Measurements from ENCODE around the gene AMH. TPM values are rescaled to one million over a fixed set of nuclear protein-coding genes. Genes with fewer than 3 reads are reported as not detected.
"Not testable (repeated sequence)": the region's sequence is repeated elsewhere in the genome, so short reads cannot be mapped to it uniquely, and the experiment has no call there.

Gene AMH
- polyA plus RNA-seq, 1 experiment: not detected

DNA sequence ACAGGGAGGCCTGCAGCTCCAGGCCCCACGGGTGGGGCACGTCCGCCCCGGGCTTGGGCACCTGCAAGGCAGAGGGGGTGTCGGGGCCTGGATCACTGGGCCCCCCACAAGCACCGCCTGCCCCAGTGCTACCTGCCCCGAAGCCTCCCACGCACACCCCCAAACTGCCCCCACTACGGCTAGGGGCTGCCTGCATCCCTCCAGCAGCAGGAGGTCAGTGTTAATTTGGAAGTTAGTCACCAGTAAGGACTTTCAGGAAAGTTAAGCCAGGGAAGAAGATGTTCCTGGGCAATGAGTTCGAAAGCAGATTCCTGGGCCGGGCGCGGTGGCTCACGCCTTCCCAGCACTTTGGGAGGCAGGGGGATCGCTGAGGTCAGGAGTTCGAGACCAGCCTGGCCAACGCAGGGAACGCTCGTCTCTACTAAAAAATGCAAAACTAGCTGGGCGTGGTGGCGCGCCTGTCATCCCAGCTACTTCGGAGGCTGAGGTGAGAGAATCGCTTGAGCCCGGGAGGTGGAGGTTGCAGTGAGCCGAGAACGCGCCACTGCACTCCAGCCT is 27.4 kb downstream of the AMH start:
- peaks cover 7% of the 10 kb centered on the region; the same call in 1 of the 2 replicates for H3K9me3 ChIP-seq (ENCODE audit: control insufficient read depth, insufficient read depth, low read length)
- H3K27me3 ChIP-seq (ENCODE audit: control insufficient read depth, insufficient read depth, low read length): no peaks in the 10 kb centered on the region
- ChIA-PET POLR2A (no interaction called here), CTCF (interaction anchor here (0.5 to 1.0 kb wide), 2 partner anchors 114 to 121 kb away, joined by 3 to 5 read pairs; no protein-coding TSS in a partner anchor)
- DNase-seq (ENCODE audit: low read depth, low spot score): no peak
- no peak overlapping the region for H3K4me3 ChIP-seq (ENCODE audit: low read depth, low read length)
- H3K27ac ChIP-seq (ENCODE audit: low read depth, low read length): no peak overlapping the region
- TF ChIP-seq, protein P1, sequence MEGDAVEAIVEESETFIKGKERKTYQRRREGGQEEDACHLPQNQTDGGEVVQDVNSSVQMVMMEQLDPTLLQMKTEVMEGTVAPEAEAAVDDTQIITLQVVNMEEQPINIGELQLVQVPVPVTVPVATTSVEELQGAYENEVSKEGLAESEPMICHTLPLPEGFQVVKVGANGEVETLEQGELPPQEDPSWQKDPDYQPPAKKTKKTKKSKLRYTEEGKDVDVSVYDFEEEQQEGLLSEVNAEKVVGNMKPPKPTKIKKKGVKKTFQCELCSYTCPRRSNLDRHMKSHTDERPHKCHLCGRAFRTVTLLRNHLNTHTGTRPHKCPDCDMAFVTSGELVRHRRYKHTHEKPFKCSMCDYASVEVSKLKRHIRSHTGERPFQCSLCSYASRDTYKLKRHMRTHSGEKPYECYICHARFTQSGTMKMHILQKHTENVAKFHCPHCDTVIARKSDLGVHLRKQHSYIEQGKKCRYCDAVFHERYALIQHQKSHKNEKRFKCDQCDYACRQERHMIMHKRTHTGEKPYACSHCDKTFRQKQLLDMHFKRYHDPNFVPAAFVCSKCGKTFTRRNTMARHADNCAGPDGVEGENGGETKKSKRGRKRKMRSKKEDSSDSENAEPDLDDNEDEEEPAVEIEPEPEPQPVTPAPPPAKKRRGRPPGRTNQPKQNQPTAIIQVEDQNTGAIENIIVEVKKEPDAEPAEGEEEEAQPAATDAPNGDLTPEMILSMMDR (IDR thresholded peaks at IDR 0.05; ENCODE audit: low read depth, low read length): no peak

DNA sequence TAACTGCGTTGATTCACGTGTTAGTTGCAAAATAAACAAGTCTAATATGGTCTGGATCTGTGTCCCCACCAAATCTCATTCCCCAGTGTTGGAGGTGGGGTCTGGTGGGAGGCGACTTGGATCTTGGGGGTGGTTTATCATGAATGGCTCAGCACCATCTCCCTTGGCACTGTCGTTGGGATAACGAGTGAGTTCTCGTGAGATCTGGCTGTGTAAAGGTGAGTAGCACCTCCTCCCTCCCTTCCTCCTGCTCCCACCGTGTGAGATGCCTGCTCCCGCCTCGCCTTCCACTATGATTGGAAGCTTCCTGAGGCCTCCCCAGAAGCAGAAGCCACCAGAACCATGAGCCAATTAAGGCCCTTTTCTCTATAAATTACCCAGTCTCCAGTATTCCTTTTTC is 28.0 kb downstream of the AMH start:
- ChIA-PET POLR2A (no interaction called here), CTCF (interaction anchor here (1.0 kb wide), 1 partner anchor 121 kb away, joined by 5 read pairs; no protein-coding TSS in a partner anchor)
- Histone ChIP-seq H3K27me3 (ENCODE audit: control insufficient read depth, insufficient read depth, low read length) (no peaks in the 10 kb centered on the region), H3K9me3 (ENCODE audit: control insufficient read depth, insufficient read depth, low read length) (peaks cover 7% of the 10 kb centered on the region; the same call in 1 of the 2 replicates), H3K4me3 (ENCODE audit: low read depth, low read length) (no peak overlapping the region), H3K27ac (ENCODE audit: low read depth, low read length) (no peak overlapping the region)
- DNase-seq (ENCODE audit: low read depth, low spot score): no peak
- TF ChIP-seq, protein P1 (IDR thresholded peaks at IDR 0.05; ENCODE audit: low read depth, low read length): no peak

DNA sequence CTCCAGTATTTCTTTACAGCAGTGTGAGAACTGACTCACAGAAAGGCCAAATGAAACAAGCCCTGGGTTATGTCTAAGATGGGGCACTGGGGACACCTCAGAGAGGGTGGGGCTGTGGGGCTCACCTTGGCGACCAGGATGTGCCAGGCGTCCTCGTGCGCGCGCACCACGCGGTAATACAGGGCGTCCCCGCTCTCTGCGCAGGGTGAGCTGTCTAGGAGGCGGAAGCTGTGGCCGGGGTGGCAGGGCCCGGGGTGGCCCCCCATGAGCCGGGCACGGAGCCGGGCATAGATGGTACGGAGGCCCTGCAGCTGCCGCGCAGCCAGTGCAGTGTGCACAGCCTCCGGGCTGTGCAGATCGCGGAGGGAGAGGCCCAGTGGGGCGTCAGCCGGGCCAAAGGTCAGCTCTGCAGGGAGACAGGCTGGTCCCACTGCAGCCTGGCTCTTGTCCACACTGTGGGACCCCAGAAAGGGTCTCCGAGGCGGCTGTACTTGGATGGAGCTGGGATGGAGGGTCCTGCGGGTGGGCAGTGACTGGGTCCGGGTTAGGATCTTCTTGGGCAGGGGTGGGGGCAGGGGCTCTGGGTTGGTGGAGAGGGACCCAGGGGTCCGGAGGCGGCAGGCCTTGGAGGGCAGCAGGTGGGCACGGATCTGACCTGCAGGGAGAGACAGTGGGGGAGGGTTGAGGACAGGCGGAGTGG is 29.5 kb downstream of the AMH start:
- TF ChIP-seq, protein P1 (IDR thresholded peaks at IDR 0.05; ENCODE audit: low read depth, low read length): no peak
- no peaks in the 10 kb centered on the region for H3K27me3 ChIP-seq (ENCODE audit: control insufficient read depth, insufficient read depth, low read length)
- POLR2A ChIA-PET: no interaction called here
- CTCF ChIA-PET: no interaction called here
- no peak for DNase-seq (ENCODE audit: low read depth, low spot score)
- H3K9me3 ChIP-seq (ENCODE audit: control insufficient read depth, insufficient read depth, low read length): no peaks in the 10 kb centered on the region; the same call in 1 of the 2 replicates
- no peak overlapping the region for H3K4me3 ChIP-seq (ENCODE audit: low read depth, low read length)
- no peak overlapping the region for H3K27ac ChIP-seq (ENCODE audit: low read depth, low read length)

DNA sequence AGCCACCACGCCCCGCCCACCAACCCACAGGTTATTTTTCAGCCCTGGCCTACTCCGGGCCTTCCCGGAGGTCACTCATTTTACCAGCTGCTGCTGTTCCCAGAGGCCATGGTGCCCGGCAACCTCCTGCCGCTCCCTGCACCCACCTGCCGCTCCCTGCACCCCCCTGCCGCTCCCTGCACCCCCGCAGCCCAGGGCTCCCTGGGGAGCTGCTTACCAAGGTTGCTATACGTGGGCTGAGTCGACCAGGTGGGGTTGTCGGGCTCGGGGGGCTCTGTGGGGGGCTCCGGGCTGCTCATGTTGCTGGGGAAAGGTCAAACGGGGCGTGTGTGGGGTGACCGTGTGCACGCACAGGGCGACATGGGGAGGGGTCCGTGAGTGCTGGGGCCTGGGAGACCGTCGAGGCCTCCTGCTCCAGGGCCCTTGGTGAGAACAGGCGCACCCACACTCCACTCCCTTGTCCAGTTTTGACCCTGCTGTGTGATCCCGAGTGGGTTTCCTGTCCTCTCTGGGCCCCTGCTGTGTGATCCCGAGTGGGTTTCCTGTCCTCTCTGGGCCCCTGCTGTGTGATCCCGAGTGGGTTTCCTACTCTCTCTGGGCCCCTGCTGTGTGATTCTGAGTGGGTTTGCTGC is 31.6 kb downstream of the AMH start:
- TF ChIP-seq, protein P1 (IDR thresholded peaks at IDR 0.05; ENCODE audit: low read depth, low read length): no peak
- no peaks in the 10 kb centered on the region; the same call in 1 of the 2 replicates for H3K9me3 ChIP-seq (ENCODE audit: control insufficient read depth, insufficient read depth, low read length)
- H3K27me3 ChIP-seq (ENCODE audit: control insufficient read depth, insufficient read depth, low read length): no peaks in the 10 kb centered on the region
- H3K4me3 ChIP-seq (ENCODE audit: low read depth, low read length): no peak overlapping the region
- CTCF ChIA-PET: no interaction called here
- DNase-seq (ENCODE audit: low read depth, low spot score): no peak
- H3K27ac ChIP-seq (ENCODE audit: low read depth, low read length): no peak overlapping the region
- POLR2A ChIA-PET: interaction anchor here (0.6 kb wide), 1 partner anchor 17 kb away, joined by 3 read pairs; no protein-coding TSS in a partner anchor

DNA sequence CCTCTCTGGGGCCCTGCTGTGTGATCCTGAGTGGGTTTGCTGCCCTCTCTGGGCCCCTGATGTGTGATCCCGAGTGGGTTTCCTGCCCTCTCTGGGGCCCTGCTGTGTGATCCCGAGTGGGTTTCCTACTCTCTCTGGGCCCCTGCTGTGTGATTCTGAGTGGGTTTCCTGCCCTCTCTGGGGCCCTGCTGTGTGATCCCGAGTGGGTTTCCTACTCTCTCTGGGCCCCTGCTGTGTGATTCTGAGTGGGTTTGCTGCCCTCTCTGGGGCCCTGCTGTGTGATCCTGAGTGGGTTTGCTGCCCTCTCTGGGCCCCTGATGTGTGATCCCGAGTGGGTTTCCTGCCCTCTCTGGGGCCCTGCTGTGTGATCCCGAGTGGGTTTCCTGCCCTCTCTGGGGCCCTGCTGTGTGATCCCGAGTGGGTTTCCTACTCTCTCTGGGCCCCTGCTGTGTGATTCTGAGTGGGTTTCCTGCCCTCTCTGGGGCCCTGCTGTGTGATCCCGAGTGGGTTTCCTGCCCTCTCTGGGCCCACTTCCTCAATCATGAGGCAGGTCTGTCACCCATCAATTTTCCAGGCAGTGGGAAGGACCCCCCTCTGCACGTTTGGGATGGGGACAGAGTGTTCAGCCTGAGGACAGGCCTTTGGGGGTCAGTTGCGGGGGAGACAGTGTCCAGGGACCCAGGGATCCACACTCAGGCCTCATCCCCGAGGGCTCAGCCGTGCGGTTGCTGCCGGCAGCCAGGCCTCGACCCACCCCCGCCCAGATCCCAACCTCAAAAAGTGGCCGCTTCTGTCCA is 32.3 kb downstream of the AMH start:
- POLR2A ChIA-PET: interaction anchor here (1.3 kb wide), 1 partner anchor 11 kb away, joined by 3 read pairs; no protein-coding TSS in a partner anchor
- H3K27me3 ChIP-seq (ENCODE audit: control insufficient read depth, insufficient read depth, low read length); H3K9me3 ChIP-seq (ENCODE audit: control insufficient read depth, insufficient read depth, low read length); CTCF ChIA-PET; H3K27ac ChIP-seq (ENCODE audit: low read depth, low read length); DNase-seq (ENCODE audit: low read depth, low spot score): not testable (repeated sequence)
- H3K4me3 ChIP-seq (ENCODE audit: low read depth, low read length): peak overlapping the region; percentile 36

Measured in AG04450 (cell line).